ENCODE data around the gene SORCS3. TPM values are rescaled to one million over a fixed set of nuclear protein-coding genes. Genes with fewer than 3 reads are reported as not detected.

Gene SORCS3
- polyA plus RNA-seq, 1 donor (not counting 4 experiments of a cell fraction or from before 2014, with no cell fraction given) = not detected

GRCh38 chr10:104643303-104643663 lies 2.2 kb downstream of the SORCS3 start:
- Histone ChIP-seq H2AFZ (ENCODE audit: control insufficient read depth, low read length) (no peak overlapping the region), H3K9me3 (ENCODE audit: control insufficient read depth, low read depth, low read length) (no peaks in the 10 kb centered on the region), H3K9ac (ENCODE audit: control insufficient read depth, extremely low read depth, insufficient read depth, low read length) (no peak overlapping the region), H3K27me3 (ENCODE audit: control insufficient read depth, extremely low read depth, insufficient read depth, low read length) (peaks cover 76% of the 10 kb centered on the region), H4K20me1 (ENCODE audit: control insufficient read depth, extremely low read depth, insufficient read depth, low read length) (no peaks in the 10 kb centered on the region), H3K9me1 (ENCODE audit: control insufficient read depth, extremely low read depth, insufficient read depth, low read length) (no peaks in the 10 kb centered on the region), H3K36me3 (ENCODE audit: control insufficient read depth in 2 of 2, extremely low read depth in 1 of 2, insufficient read depth in 2 of 2, low read length in 2 of 2) (no peaks in the 10 kb centered on the region), H3K27ac (ENCODE audit: control insufficient read depth, insufficient read depth, low read length) (no peak overlapping the region), H3K79me2 (ENCODE audit: control insufficient read depth, insufficient read depth, low read length) (no peaks in the 10 kb centered on the region), H3K4me1 (ENCODE audit: control insufficient read depth, extremely low read depth, insufficient read depth, low read length) (peaks cover 2% of the 10 kb centered on the region), H3K4me2 (ENCODE audit: control insufficient read depth, extremely low read depth, insufficient read depth, low read depth, low read length) (no peak overlapping the region), H3K4me3 (ENCODE audit: control insufficient read depth in 2 of 3, extremely low read depth in 1 of 3, insufficient read depth in 2 of 3, low read depth in 1 of 3, low read length in 3 of 3) (no peak overlapping the region)
- DNase-seq (ENCODE audit: low read depth, low spot score) (no peak), FAIRE-seq (no peak)
- dilution Hi-C loops (cut with MboI; ENCODE audit: extremely low pct_ligation_motif_present, low sequenced_read_pairs) = no loop called here
- TF ChIP-seq CTCF (optimal IDR thresholded peaks at IDR 0.05 in 1 of 3, IDR thresholded peaks at IDR 0.05 in 1 of 3, conservative IDR thresholded peaks at IDR 0.05 in 1 of 3; ENCODE audit: extremely low read depth in 1 of 3, insufficient read depth in 2 of 3, low read length in 3 of 3) = no peak
- no peak for TF ChIP-seq EZH2 (IDR thresholded peaks at IDR 0.05; ENCODE audit: low read length)

GRCh38 chr10:104646146-104646545 lies 5.1 kb downstream of the SORCS3 start:
- H2AFZ ChIP-seq (ENCODE audit: control insufficient read depth, low read length) = no peak overlapping the region
- no peak overlapping the region for H3K4me3 ChIP-seq (ENCODE audit: control insufficient read depth in 2 of 3, extremely low read depth in 1 of 3, insufficient read depth in 2 of 3, low read depth in 1 of 3, low read length in 3 of 3)
- no peaks in the 10 kb centered on the region for H3K9me3 ChIP-seq (ENCODE audit: control insufficient read depth, low read depth, low read length)
- DNase-seq (ENCODE audit: low read depth, low spot score) (no peak), FAIRE-seq (no peak)
- peaks cover 48% of the 10 kb centered on the region for H3K27me3 ChIP-seq (ENCODE audit: control insufficient read depth, extremely low read depth, insufficient read depth, low read length)
- dilution Hi-C loops (cut with MboI; ENCODE audit: extremely low pct_ligation_motif_present, low sequenced_read_pairs) = no loop called here
- H3K4me2 ChIP-seq (ENCODE audit: control insufficient read depth, extremely low read depth, insufficient read depth, low read depth, low read length) = no peak overlapping the region
- H3K4me1 ChIP-seq (ENCODE audit: control insufficient read depth, extremely low read depth, insufficient read depth, low read length) = no peaks in the 10 kb centered on the region
- no peak overlapping the region for H3K9ac ChIP-seq (ENCODE audit: control insufficient read depth, extremely low read depth, insufficient read depth, low read length)
- H3K79me2 ChIP-seq (ENCODE audit: control insufficient read depth, insufficient read depth, low read length) = no peaks in the 10 kb centered on the region
- H3K27ac ChIP-seq (ENCODE audit: control insufficient read depth, insufficient read depth, low read length) = no peak overlapping the region
- no peaks in the 10 kb centered on the region for H3K36me3 ChIP-seq (ENCODE audit: control insufficient read depth in 2 of 2, extremely low read depth in 1 of 2, insufficient read depth in 2 of 2, low read length in 2 of 2)
- TF ChIP-seq EZH2 (IDR thresholded peaks at IDR 0.05; ENCODE audit: low read length) (no peak), CTCF (optimal IDR thresholded peaks at IDR 0.05 in 1 of 3, IDR thresholded peaks at IDR 0.05 in 1 of 3, conservative IDR thresholded peaks at IDR 0.05 in 1 of 3; ENCODE audit: extremely low read depth in 1 of 3, insufficient read depth in 2 of 3, low read length in 3 of 3) (no peak)
- H3K9me1 ChIP-seq (ENCODE audit: control insufficient read depth, extremely low read depth, insufficient read depth, low read length) = no peaks in the 10 kb centered on the region
- no peaks in the 10 kb centered on the region for H4K20me1 ChIP-seq (ENCODE audit: control insufficient read depth, extremely low read depth, insufficient read depth, low read length)
